Tibial artery (tissue), 4 donors: ENCODE measurements around the gene CDK4.
A peak's percentile ranks its signal among the peaks of the same experiment; 100 is the strongest.

Source experiments
- DNase-seq, 2 donors: peaks; one replicate each; pipeline ENCODE4 v3.0.0-alpha.2; 2019
- H3K27ac ChIP-seq, 2 donors: fragments of 200-600 bp; sonication (generic) in 1 of 2; 1 replicate in 1 of 2; 2 replicates in 1 of 2; pipeline ENCODE4 v1.5.1; 2018 to 2019; ENCODE audit warnings: mild to moderate bottlenecking in 1 of 2
- H3K27me3 ChIP-seq, 2 donors: fragments of 200-600 bp; sonication (generic) in 1 of 2; one replicate each; pipeline versions ENCODE4 v1.5.1 to v1.6.0; 2016 to 2019
- H3K36me3 ChIP-seq, 3 donors: fragments of 200-600 bp; sonication (generic) in 2 of 3; one replicate each; pipeline ENCODE4 v1.5.1; 2016 to 2019; ENCODE audit warnings: mild to moderate bottlenecking in 2 of 3
- H3K4me1 ChIP-seq, 4 donors: fragments of 200-600 bp; sonication (generic) in 2 of 4; 1 replicate in 3 of 4; 2 replicates in 1 of 4; pipeline ENCODE4 v1.5.1; 2016 to 2019
- H3K4me3 ChIP-seq, 2 donors: fragments of 200-600 bp; sonication (generic) in 1 of 2; 1 replicate in 1 of 2; 2 replicates in 1 of 2; pipeline ENCODE4 v1.5.1; 2018 to 2019; ENCODE audit warnings: mild to moderate bottlenecking in 2 of 2
- H3K9me3 ChIP-seq, 3 donors: fragments of 200-600 bp; sonication (generic) in 1 of 3; one replicate each; pipeline ENCODE4 v1.5.1; 2016 to 2019
- CTCF ChIP-seq, 2 experiments: fragments of 200-600 bp in 1 of 2; fragments of 450-650 bp in 1 of 2; IDR thresholded peaks; one replicate each; pipeline ENCODE4 v1.5.1; 2017 to 2019; ENCODE audit warnings: antibody characterized with exemption in 2 of 2, mild to moderate bottlenecking in 1 of 2, moderate library complexity in 1 of 2
- intact Hi-C: fragments of 100-400 bp; cut with DNase I; formaldehyde crosslinking; loops from one replicate; pipeline ENCODE4 v1.15.0; 2023; ENCODE audit warnings: low total_unique reads

CDK4 gene

GRCh38 chr12:57781801-57782200 lies 29.7 kb upstream of the CDK4 start:
- H3K27ac ChIP-seq: peak overlapping the region in 1 of 2 donors; percentile 68
- TF ChIP-seq CTCF (IDR thresholded peaks at IDR 0.05): no peak

GRCh38 chr12:57781244-57781643 lies 29.1 kb upstream of the CDK4 start:
- Histone ChIP-seq H3K27ac (no peak overlapping the region), H3K4me3 (no peak overlapping the region), H3K27me3 (no peaks in the 10 kb centered on the region), H3K36me3 (peaks cover 12 to 34% (median 14%) of the 10 kb centered on the region in 3 donors), H3K9me3 (no peaks in the 10 kb centered on the region), H3K4me1 (peaks cover 0 to 18% (median 11%) of the 10 kb centered on the region in 4 donors)
- intact Hi-C loops: no loop called here
- no peak for TF ChIP-seq CTCF (IDR thresholded peaks at IDR 0.05)
- DNase-seq: no peak

More at GRCh38 chr12:57781801-57782200, 29.7 kb upstream of the CDK4 start:
- Histone ChIP-seq H3K36me3 (peaks cover 18 to 38% (median 20%) of the 10 kb centered on the region in 3 donors), H3K4me3 (peak overlapping the region in 1 of 2 donors; percentile 76), H3K27me3 (no peaks in the 10 kb centered on the region), H3K4me1 (peaks cover 0 to 18% (median 11%) of the 10 kb centered on the region in 4 donors), H3K9me3 (no peaks in the 10 kb centered on the region)
- DNase-seq: no peak
- intact Hi-C loops: no loop called here

GRCh38 chr12:57780284-57780897 lies 28.3 kb upstream of the CDK4 start:
- Histone ChIP-seq H3K4me1 (peaks cover 0 to 18% (median 11%) of the 10 kb centered on the region in 4 donors), H3K27me3 (no peaks in the 10 kb centered on the region), H3K36me3 (peaks cover 4 to 34% (median 6%) of the 10 kb centered on the region in 3 donors), H3K27ac (no peak overlapping the region), H3K4me3 (no peak overlapping the region), H3K9me3 (no peaks in the 10 kb centered on the region)
- TF ChIP-seq CTCF (IDR thresholded peaks at IDR 0.05): no peak
- intact Hi-C loops: no loop called here
- no peak for DNase-seq

GRCh38 chr12:57779736-57780135 lies 27.6 kb upstream of the CDK4 start:
- TF ChIP-seq CTCF (IDR thresholded peaks at IDR 0.05): no peak
- intact Hi-C loops: no loop called here
- H3K27ac ChIP-seq: no peak overlapping the region

GRCh38 chr12:57777911-57778310 lies 25.8 kb upstream of the CDK4 start:
- Histone ChIP-seq H3K4me3 (no peak overlapping the region), H3K4me1 (peaks cover 0 to 15% (median 6%) of the 10 kb centered on the region in 4 donors), H3K9me3 (no peaks in the 10 kb centered on the region), H3K36me3 (peaks cover 0 to 33% (median 0%) of the 10 kb centered on the region in 3 donors), H3K27me3 (no peaks in the 10 kb centered on the region), H3K27ac (no peak overlapping the region)
- no peak for TF ChIP-seq CTCF (IDR thresholded peaks at IDR 0.05)
- no peak for DNase-seq
- intact Hi-C loops: no loop called here

More at GRCh38 chr12:57779736-57780135, 27.6 kb upstream of the CDK4 start:
- no peaks in the 10 kb centered on the region for H3K9me3 ChIP-seq
- H3K27me3 ChIP-seq: no peaks in the 10 kb centered on the region
- peaks cover 0 to 18% (median 11%) of the 10 kb centered on the region in 4 donors for H3K4me1 ChIP-seq
- H3K36me3 ChIP-seq: peaks cover 0 to 33% (median 0%) of the 10 kb centered on the region in 3 donors
- no peak overlapping the region for H3K4me3 ChIP-seq
- no peak for DNase-seq
